H1 (cell line): ENCODE results near the gene CEND1. TPM values are rescaled to one million over a fixed set of nuclear protein-coding genes. Genes with fewer than 3 reads are reported as not detected.

Experiments
- CTCF ChIA-PET: fragments of 300-600 bp; sonication (Branson Sonifier 250); formaldehyde crosslinking; loops from one replicate; lab custom pipeline; 2021; ENCODE audit not compliant: partially characterized antibody; lab: Charles Lee
- POLR2A ChIA-PET: fragments of 300-600 bp; sonication (Branson Sonifier 250); formaldehyde crosslinking; loops from one replicate; lab custom pipeline; 2021; ENCODE audit warnings: inconsistent platforms; ENCODE audit not compliant: partially characterized antibody; lab: Charles Lee
- DNase-seq, 2 experiments: peaks; one replicate each; pipeline versions ENCODE4 v3.0.0 to v3.0.0-alpha.2; 2010 to 2022; ENCODE audit warnings: low spot score in 2 of 2, low read depth in 1 of 2, mixed read lengths in 1 of 2
- FAIRE-seq: peaks from 2 replicates; lab custom pipeline; 2011; peaks lifted over from hg19 to GRCh38; lab: Jason Lieb, UNC
- H2AFZ ChIP-seq: 2 replicates; pipeline ENCODE4 v1.8.1; 2012; ENCODE audit warnings: low read length, inconsistent platforms
- H2AK5ac ChIP-seq: 2 replicates; pipeline ENCODE4 v1.6.1; 2013; ENCODE audit warnings: low read depth, low read length
- H2BK120ac ChIP-seq: replicated peaks from 2 replicates; pipeline ENCODE3; 2013; ENCODE audit warnings: low read depth, low read length, inconsistent platforms
- H2BK12ac ChIP-seq: 2 replicates; pipeline ENCODE4 v1.6.1; 2013; ENCODE audit warnings: low read depth, low read length
- H2BK15ac ChIP-seq: 2 replicates; pipeline ENCODE4 v1.6.1; 2013; ENCODE audit warnings: low read length
- H2BK20ac ChIP-seq: 2 replicates; pipeline ENCODE4 v1.6.1; 2013; ENCODE audit warnings: low read length
- H2BK5ac ChIP-seq: 2 replicates; pipeline ENCODE4 v1.6.1; 2013; ENCODE audit warnings: low read depth, low read length
- H3K14ac ChIP-seq: 2 replicates; pipeline ENCODE4 v1.6.1; 2013; ENCODE audit warnings: inconsistent platforms; ENCODE audit not compliant: insufficient read length
- H3K18ac ChIP-seq: 2 replicates; pipeline ENCODE4 v1.6.1; 2013; ENCODE audit warnings: low read length; ENCODE audit errors: extremely low read depth
- H3K23ac ChIP-seq: 2 replicates; pipeline ENCODE4 v1.6.1; 2013; ENCODE audit warnings: inconsistent platforms; ENCODE audit not compliant: insufficient read length
- H3K23me2 ChIP-seq: 2 replicates; pipeline ENCODE4 v1.6.1; 2013; ENCODE audit warnings: low read depth, low read length
- H3K27ac ChIP-seq: 2 replicates; pipeline ENCODE4 v1.6.1; 2011; ENCODE audit warnings: low read depth, low read length, inconsistent platforms
- H3K27me3 ChIP-seq, 4 experiments: replicated peaks in 1 of 4; 1 replicate in 1 of 4; 2 replicates in 3 of 4; pipeline versions ENCODE4 v1.6.1 to v1.8.1; 2011 to 2013; ENCODE audit warnings: low read length in 3 of 4, mild to moderate bottlenecking in 3 of 4, inconsistent platforms in 2 of 4, mixed read lengths in 2 of 4, moderate library complexity in 1 of 4; ENCODE audit not compliant: control insufficient read depth in 3 of 4, insufficient read depth in 3 of 4; ENCODE audit errors: extremely low read depth in 1 of 4
- H3K36me3 ChIP-seq, 4 experiments: 2 replicates each; pipeline versions ENCODE4 v1.6.1 to v1.8.1; 2011 to 2013; ENCODE audit warnings: mild to moderate bottlenecking in 4 of 4, low read length in 3 of 4, moderate library complexity in 2 of 4, control low read depth in 1 of 4, inconsistent platforms in 1 of 4; ENCODE audit not compliant: insufficient read depth in 4 of 4, control insufficient read depth in 2 of 4
- H3K4ac ChIP-seq: replicated peaks from 2 replicates; pipeline ENCODE3; 2013; ENCODE audit warnings: low read length, low read depth, mixed read lengths, inconsistent platforms; ENCODE audit not compliant: insufficient read length
- H3K4me1 ChIP-seq, 4 experiments: replicated peaks in 1 of 4; 1 replicate in 1 of 4; 2 replicates in 3 of 4; pipeline versions ENCODE4 v1.6.1 to v1.8.1; 2011 to 2013; ENCODE audit warnings: low read length in 3 of 4, inconsistent platforms in 2 of 4, mixed read lengths in 1 of 4; ENCODE audit not compliant: insufficient read depth in 4 of 4, control insufficient read depth in 3 of 4
- H3K4me2 ChIP-seq, 2 experiments: 2 replicates each; pipeline versions ENCODE4 v1.6.1 to v1.8.1; 2011 to 2013; ENCODE audit warnings: low read depth in 2 of 2, low read length in 2 of 2, control low read depth in 1 of 2, inconsistent platforms in 1 of 2, mild to moderate bottlenecking in 1 of 2; ENCODE audit not compliant: insufficient read depth in 1 of 2
- H3K4me3 ChIP-seq, 4 experiments: fragments of 200-600, 300-600 bp in 1 of 4; sonication (generic), shearing (Covaris generic), sonication (Bioruptor Twin) in 1 of 4; 2 replicates each; pipeline versions ENCODE4 v1.5.1 to v1.8.1; 2011 to 2016; ENCODE audit warnings: low read length in 4 of 4, low read depth in 3 of 4, control low read depth in 2 of 4, inconsistent platforms in 2 of 4, mild to moderate bottlenecking in 2 of 4, mixed read lengths in 1 of 4, moderate library complexity in 1 of 4; ENCODE audit not compliant: insufficient read depth in 2 of 4; ENCODE audit errors: extremely low read depth in 1 of 4
- H3K56ac ChIP-seq: replicated peaks from 2 replicates; pipeline ENCODE3; 2013; ENCODE audit warnings: low read depth, mild to moderate bottlenecking, mixed read lengths, low read length, inconsistent platforms; ENCODE audit not compliant: insufficient read length
- H3K79me1 ChIP-seq: 2 replicates; pipeline ENCODE4 v1.6.1; 2013; ENCODE audit warnings: low read depth, low read length, control low read depth
- H3K79me2 ChIP-seq, 2 experiments: 2 replicates each; pipeline versions ENCODE4 v1.6.1 to v1.8.1; 2012 to 2013; ENCODE audit warnings: low read length in 2 of 2, mild to moderate bottlenecking in 2 of 2, inconsistent platforms in 1 of 2; ENCODE audit not compliant: insufficient read depth in 2 of 2, control insufficient read depth in 1 of 2
- H3K9ac ChIP-seq, 4 experiments: replicated peaks in 1 of 4; 1 replicate in 1 of 4; 2 replicates in 3 of 4; pipeline versions ENCODE4 v1.6.1 to v1.8.1; 2011 to 2013; ENCODE audit warnings: low read depth in 3 of 4, low read length in 3 of 4, control low read depth in 2 of 4, mild to moderate bottlenecking in 2 of 4, moderate library complexity in 2 of 4, inconsistent platforms in 1 of 4; ENCODE audit errors: extremely low read depth in 1 of 4
- H3K9me3 ChIP-seq, 2 experiments: 2 replicates each; pipeline versions ENCODE4 v1.6.1 to v1.8.1; 2012 to 2013; ENCODE audit warnings: mild to moderate bottlenecking in 2 of 2, moderate library complexity in 2 of 2, control low read depth in 1 of 2, inconsistent platforms in 1 of 2, low read depth in 1 of 2, low read length in 1 of 2, mixed read lengths in 1 of 2; ENCODE audit not compliant: insufficient read depth in 2 of 2
- H4K20me1 ChIP-seq, 2 experiments: replicated peaks in 1 of 2; 2 replicates each; pipeline versions ENCODE3 to v1.8.1; 2011 to 2013; ENCODE audit warnings: inconsistent platforms in 2 of 2, low read length in 2 of 2, mild to moderate bottlenecking in 1 of 2; ENCODE audit not compliant: insufficient read depth in 2 of 2, control insufficient read depth in 1 of 2
- H4K5ac ChIP-seq: 2 replicates; pipeline ENCODE4 v1.6.1; 2013; ENCODE audit warnings: low read length, low read depth, mixed read lengths, inconsistent platforms; ENCODE audit not compliant: insufficient read length
- H4K8ac ChIP-seq: 2 replicates; pipeline ENCODE4 v1.8.0; 2013; ENCODE audit warnings: mild to moderate bottlenecking, moderate library complexity, low read length, inconsistent platforms; ENCODE audit not compliant: insufficient read depth; ENCODE audit errors: extremely low read depth
- H4K91ac ChIP-seq: replicated peaks from 2 replicates; pipeline ENCODE3; 2013; ENCODE audit warnings: low read length, mixed read lengths, inconsistent platforms; ENCODE audit not compliant: insufficient read length
- RAD21 ChIP-seq, 2 experiments: IDR thresholded peaks in 1 of 2; conservative IDR thresholded peaks in 1 of 2; 2 replicates each; pipeline ENCODE4 v1.6.1; 2011; ENCODE audit warnings: low read depth in 2 of 2, low read length in 2 of 2, improper control_type of control experiment in 1 of 2, inconsistent platforms in 1 of 2, mild to moderate bottlenecking in 1 of 2, moderate library complexity in 1 of 2
- SP4 ChIP-seq: IDR thresholded peaks from 2 replicates; pipeline ENCODE4 v1.6.1; 2012; ENCODE audit warnings: low read length, inconsistent platforms
- polyA plus RNA-seq, 7 experiments: library from polyadenylated mRNA; depleted of rRNA in 3 of 7; stranded (reverse) in 5 of 7; unstranded in 2 of 7; fragments of >200 nt in 5 of 7; fragments of 200-250 nt in 2 of 7; gene quantifications; 1 replicate in 5 of 7; 2 replicates in 1 of 7; 4 replicates in 1 of 7; pipeline versions ENCODE4 v1.2.1 to v1.2.3, GENCODE V29; 2011 to 2013; ENCODE audit warnings: missing spikeins in 2 of 7, mixed read lengths in 2 of 7
- total RNA-seq: library from RNA; stranded (reverse); fragmentation: NEBNext Ultra II Directional; extraction: Animal tissue kit (Norgen Biotek cat#: 25700); gene quantifications from 2 replicates; pipeline ENCODE4 v1.2.1, GENCODE V29; 2021

The CEND1 gene
- total and polyA plus RNA-seq, 2 of the 8 experiments (the other 6 are each of a cell fraction or from before 2014, with no cell fraction given), result 0.82 to 5.0 TPM

- Histone ChIP-seq H3K9ac (no peak overlapping the region), H2BK12ac (no peak overlapping the region), H3K23ac (no peak overlapping the region), H3K4me3 (no peak overlapping the region), H4K91ac (no peak overlapping the region), H3K4me2 (no peak overlapping the region), H3K4me1 (peaks cover 0 to 12% (median 7%) of the 10 kb centered on the region in 4 experiments; a peak in 6 of 7 replicates), H3K14ac (no peak overlapping the region), H3K79me1 (peaks cover 7% of the 10 kb centered on the region; the same call in 1 of the 2 replicates), H2AK5ac (no peak overlapping the region), H4K5ac (no peak overlapping the region), H3K56ac (no peak overlapping the region), H3K27me3 (no peaks in the 10 kb centered on the region), H2BK120ac (no peak overlapping the region), H3K4ac (no peak overlapping the region), H2BK20ac (no peak overlapping the region), H3K27ac (no peak overlapping the region), H3K9me3 (no peaks in the 10 kb centered on the region), H2AFZ (no peak overlapping the region), H3K18ac (no peak overlapping the region), H3K36me3 (peaks cover 36 to 73% (median 50%) of the 10 kb centered on the region in 4 experiments), H4K8ac (no peak overlapping the region), H2BK5ac (no peak overlapping the region), H4K20me1 (peaks cover 16 to 35% of the 10 kb centered on the region in 2 experiments), H3K79me2 (peaks cover 3 to 23% of the 10 kb centered on the region in 2 experiments; a peak in 3 of 4 replicates), H2BK15ac (no peak overlapping the region)
- POLR2A ChIA-PET, result interaction anchor here (0.8 to 35.3 kb wide), 5 partner anchors 7 to 119 kb away, joined by 3 to 636 read pairs (median 46); partner anchors contain the start of genes GATD1 and TALDO1
- DNase-seq (no peak), FAIRE-seq (no peak)
- CTCF ChIA-PET, result interaction anchor here (0.6 to 26.9 kb wide), 7 partner anchors 13 to 91 kb away, joined by 3 to 395 read pairs (median 3); partner anchors contain the start of gene TALDO1
- no peak for TF ChIP-seq RAD21 (IDR thresholded peaks at IDR 0.05 in 1 of 2, conservative IDR thresholded peaks at IDR 0.05 in 1 of 2; ENCODE audit: low read depth in 2 of 2, low read length in 2 of 2)
- no peak for TF ChIP-seq SP4
- TF ChIP-seq, all 59 proteins: peak for 0
- H3K23me2 ChIP-seq, result no peaks in the 10 kb centered on the region
Measured at GRCh38 chr11:760236-760635, 29.7 kb downstream of the CEND1 start.
